ENCODE data around the gene KLHL26. TPM values are rescaled to one million over a fixed set of nuclear protein-coding genes. Genes with fewer than 3 reads are reported as not detected.

Gene KLHL26
- total RNA-seq, 1 experiment from 2014 or later, result 7.5 TPM

- TF ChIP-seq CTCF (IDR thresholded peaks at IDR 0.05; ENCODE audit: unreplicated experiment), result no peak
- Mint-ChIP-seq H3K4me3 (ENCODE audit: low read depth, unreplicated experiment) (peak overlapping the region; percentile 63), H3K4me1 (ENCODE audit: low read depth, unreplicated experiment) (peaks cover 5% of the 10 kb centered on the region), H3K9me3 (ENCODE audit: low read depth, unreplicated experiment) (no peaks in the 10 kb centered on the region), H3K36me3 (ENCODE audit: insufficient read depth, unreplicated experiment) (peaks cover 7% of the 10 kb centered on the region), H3K27ac (ENCODE audit: unreplicated experiment) (no peak overlapping the region), H3K27me3 (ENCODE audit: unreplicated experiment) (no peaks in the 10 kb centered on the region)
- BruUV-seq (replicated peaks), result no TSS peak
- intact Hi-C loops (cut with micrococcal nuclease; ENCODE audit: unreplicated experiment), result no loop called here
- DNase-seq, result no peak
- CTCF ChIA-PET, result interaction anchor here (1.0 kb wide), 1 partner anchor 252 kb away, joined by 4 read pairs; no protein-coding TSS in a partner anchor
Observed at GRCh38 chr19:18594824-18595373, 41.9 kb upstream of the KLHL26 start.

- CTCF ChIA-PET, result no interaction called here
- H3K4me3 Mint-ChIP-seq (ENCODE audit: low read depth, unreplicated experiment), result no peak overlapping the region
Observed at GRCh38 chr19:18595475-18595874, 41.4 kb upstream of the KLHL26 start.

GRCh38 chr19:18596752-18597157 is 40.1 kb upstream of the KLHL26 start:
- BruUV-seq (replicated peaks), result no TSS peak
- TF ChIP-seq CTCF (IDR thresholded peaks at IDR 0.05; ENCODE audit: unreplicated experiment), result no peak
- intact Hi-C loops (cut with micrococcal nuclease; ENCODE audit: unreplicated experiment), result no loop called here
- no peak overlapping the region for H3K27ac Mint-ChIP-seq (ENCODE audit: unreplicated experiment)
- DNase-seq, result peak; percentile 38
- no peak overlapping the region for H3K4me3 Mint-ChIP-seq (ENCODE audit: low read depth, unreplicated experiment)
- CTCF ChIA-PET, result interaction anchor here (0.6 kb wide), 1 partner anchor 107 kb away, joined by 3 read pairs; no protein-coding TSS in a partner anchor
- no peaks in the 10 kb centered on the region for H3K27me3 Mint-ChIP-seq (ENCODE audit: unreplicated experiment)
- H3K4me1 Mint-ChIP-seq (ENCODE audit: low read depth, unreplicated experiment), result no peaks in the 10 kb centered on the region
- H3K9me3 Mint-ChIP-seq (ENCODE audit: low read depth, unreplicated experiment), result no peaks in the 10 kb centered on the region
- no peaks in the 10 kb centered on the region for H3K36me3 Mint-ChIP-seq (ENCODE audit: insufficient read depth, unreplicated experiment)

More at GRCh38 chr19:18595475-18595874, 41.4 kb upstream of the KLHL26 start:
- Mint-ChIP-seq H3K36me3 (ENCODE audit: insufficient read depth, unreplicated experiment) (peaks cover 1% of the 10 kb centered on the region), H3K4me1 (ENCODE audit: low read depth, unreplicated experiment) (no peaks in the 10 kb centered on the region), H3K9me3 (ENCODE audit: low read depth, unreplicated experiment) (no peaks in the 10 kb centered on the region), H3K27me3 (ENCODE audit: unreplicated experiment) (no peaks in the 10 kb centered on the region), H3K27ac (ENCODE audit: unreplicated experiment) (no peak overlapping the region)
- no TSS peak for BruUV-seq (replicated peaks)
- TF ChIP-seq CTCF (IDR thresholded peaks at IDR 0.05; ENCODE audit: unreplicated experiment), result no peak
- intact Hi-C loops (cut with micrococcal nuclease; ENCODE audit: unreplicated experiment), result no loop called here
- no peak for DNase-seq

- Mint-ChIP-seq H3K4me1 (ENCODE audit: low read depth, unreplicated experiment) (no peaks in the 10 kb centered on the region), H3K27me3 (ENCODE audit: unreplicated experiment) (peaks cover 7% of the 10 kb centered on the region), H3K4me3 (ENCODE audit: low read depth, unreplicated experiment) (no peak overlapping the region), H3K9me3 (ENCODE audit: low read depth, unreplicated experiment) (no peaks in the 10 kb centered on the region), H3K27ac (ENCODE audit: unreplicated experiment) (no peak overlapping the region), H3K36me3 (ENCODE audit: insufficient read depth, unreplicated experiment) (no peaks in the 10 kb centered on the region)
- no peak for DNase-seq
- CTCF ChIA-PET, result interaction anchor here (0.6 kb wide), 1 partner anchor 9 kb away, joined by 8 read pairs; no protein-coding TSS in a partner anchor
- intact Hi-C loops (cut with micrococcal nuclease; ENCODE audit: unreplicated experiment), result no loop called here
- BruUV-seq (replicated peaks), result no TSS peak
- no peak for TF ChIP-seq CTCF (IDR thresholded peaks at IDR 0.05; ENCODE audit: unreplicated experiment)
Observed at GRCh38 chr19:18597809-18598660, 38.8 kb upstream of the KLHL26 start.

All from Calu3 (cell line).